Measurements from ENCODE around the gene EXD3. TPM values are rescaled to one million over a fixed set of nuclear protein-coding genes. Genes with fewer than 3 reads are reported as not detected.

Gene EXD3
- total and polyA plus RNA-seq, 9 of the 15 experiments (the other 6 are each of a cell fraction or from before 2014, with no cell fraction given): 0.29 to 12.5 (median 3.9) TPM

DNA sequence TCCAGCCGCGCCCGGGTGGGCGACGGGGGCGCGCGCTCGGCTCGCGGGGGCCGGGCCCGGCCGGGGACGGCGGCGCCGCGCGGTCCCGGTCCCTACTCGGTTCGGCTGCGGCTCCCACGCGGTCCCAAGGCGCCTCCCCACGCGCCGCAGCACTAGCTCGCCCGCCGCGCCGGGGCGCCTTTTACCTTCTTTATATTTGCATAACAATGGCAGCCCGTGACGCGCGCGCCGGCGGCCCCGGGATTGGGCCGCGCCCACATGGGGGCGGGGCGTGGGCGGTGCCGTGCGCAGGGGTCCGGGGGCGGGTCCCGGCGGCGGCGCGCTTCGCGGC lies 120.9 kb downstream of the EXD3 start, which contains the start of gene NRARP (continued):
- TF ChIP-seq, protein P1, sequence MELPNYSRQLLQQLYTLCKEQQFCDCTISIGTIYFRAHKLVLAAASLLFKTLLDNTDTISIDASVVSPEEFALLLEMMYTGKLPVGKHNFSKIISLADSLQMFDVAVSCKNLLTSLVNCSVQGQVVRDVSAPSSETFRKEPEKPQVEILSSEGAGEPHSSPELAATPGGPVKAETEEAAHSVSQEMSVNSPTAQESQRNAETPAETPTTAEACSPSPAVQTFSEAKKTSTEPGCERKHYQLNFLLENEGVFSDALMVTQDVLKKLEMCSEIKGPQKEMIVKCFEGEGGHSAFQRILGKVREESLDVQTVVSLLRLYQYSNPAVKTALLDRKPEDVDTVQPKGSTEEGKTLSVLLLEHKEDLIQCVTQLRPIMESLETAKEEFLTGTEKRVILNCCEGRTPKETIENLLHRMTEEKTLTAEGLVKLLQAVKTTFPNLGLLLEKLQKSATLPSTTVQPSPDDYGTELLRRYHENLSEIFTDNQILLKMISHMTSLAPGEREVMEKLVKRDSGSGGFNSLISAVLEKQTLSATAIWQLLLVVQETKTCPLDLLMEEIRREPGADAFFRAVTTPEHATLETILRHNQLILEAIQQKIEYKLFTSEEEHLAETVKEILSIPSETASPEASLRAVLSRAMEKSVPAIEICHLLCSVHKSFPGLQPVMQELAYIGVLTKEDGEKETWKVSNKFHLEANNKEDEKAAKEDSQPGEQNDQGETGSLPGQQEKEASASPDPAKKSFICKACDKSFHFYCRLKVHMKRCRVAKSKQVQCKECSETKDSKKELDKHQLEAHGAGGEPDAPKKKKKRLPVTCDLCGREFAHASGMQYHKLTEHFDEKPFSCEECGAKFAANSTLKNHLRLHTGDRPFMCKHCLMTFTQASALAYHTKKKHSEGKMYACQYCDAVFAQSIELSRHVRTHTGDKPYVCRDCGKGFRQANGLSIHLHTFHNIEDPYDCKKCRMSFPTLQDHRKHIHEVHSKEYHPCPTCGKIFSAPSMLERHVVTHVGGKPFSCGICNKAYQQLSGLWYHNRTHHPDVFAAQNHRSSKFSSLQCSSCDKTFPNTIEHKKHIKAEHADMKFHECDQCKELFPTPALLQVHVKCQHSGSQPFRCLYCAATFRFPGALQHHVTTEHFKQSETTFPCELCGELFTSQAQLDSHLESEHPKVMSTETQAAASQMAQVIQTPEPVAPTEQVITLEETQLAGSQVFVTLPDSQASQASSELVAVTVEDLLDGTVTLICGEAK (IDR thresholded peaks at IDR 0.05): no peak
- TF ChIP-seq, protein P1 (CRISPR knock-in tag; IDR thresholded peaks at IDR 0.05): no peak
- TF ChIP-seq PHF8 (IDR thresholded peaks at IDR 0.05; ENCODE audit: borderline replicate concordance, low read length) (peak; percentile 35; the same call in 1 of the 2 replicates), POLR2G (IDR thresholded peaks at IDR 0.05; ENCODE audit: low read depth, low read length) (peak; percentile 88), MBD2 (IDR thresholded peaks at IDR 0.05; ENCODE audit: borderline replicate concordance, low read depth) (no peak), NR3C1 (CRISPR knock-in tag; IDR thresholded peaks at IDR 0.05) (no peak), ELF2 (CRISPR knock-in tag; IDR thresholded peaks at IDR 0.05) (no peak), ZNF76 (CRISPR knock-in tag; IDR thresholded peaks at IDR 0.05; ENCODE audit: borderline replicate concordance) (no peak), EZH2 (IDR thresholded peaks at IDR 0.05; ENCODE audit: borderline replicate concordance, low read depth, low read length) (no peak), L3MBTL2 (IDR thresholded peaks at IDR 0.05) (no peak), ELF4 (CRISPR knock-in tag; IDR thresholded peaks at IDR 0.05) (no peak), ZFX (CRISPR knock-in tag; IDR thresholded peaks at IDR 0.05) (no peak), KLF13 (tag; IDR thresholded peaks at IDR 0.05; ENCODE audit: borderline replicate concordance, low read depth) (no peak)
- TF ChIP-seq, protein P2, sequence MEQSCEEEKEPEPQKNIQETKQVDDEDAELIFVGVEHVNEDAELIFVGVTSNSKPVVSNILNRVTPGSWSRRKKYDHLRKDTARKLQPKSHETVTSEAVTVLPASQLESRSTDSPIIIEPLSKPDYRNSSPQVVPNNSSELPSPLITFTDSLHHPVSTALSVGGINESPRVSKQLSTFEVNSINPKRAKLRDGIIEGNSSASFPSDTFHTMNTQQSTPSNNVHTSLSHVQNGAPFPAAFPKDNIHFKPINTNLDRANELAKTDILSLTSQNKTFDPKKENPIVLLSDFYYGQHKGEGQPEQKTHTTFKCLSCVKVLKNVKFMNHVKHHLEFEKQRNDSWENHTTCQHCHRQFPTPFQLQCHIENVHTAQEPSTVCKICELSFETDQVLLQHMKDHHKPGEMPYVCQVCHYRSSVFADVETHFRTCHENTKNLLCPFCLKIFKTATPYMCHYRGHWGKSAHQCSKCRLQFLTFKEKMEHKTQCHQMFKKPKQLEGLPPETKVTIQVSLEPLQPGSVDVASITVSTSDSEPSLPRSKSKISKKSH (CRISPR knock-in tag; IDR thresholded peaks at IDR 0.05): no peak
